GM12801 (cell line): ENCODE data around the gene SLC15A4.

Experiments
- TF ChIP-seq, protein P1 (sequence below): IDR thresholded peaks from one replicate; pipeline ENCODE4 v1.5.1; 2011; ENCODE audit warnings: control low read depth; ENCODE audit not compliant: insufficient read length; ENCODE audit errors: extremely low read depth

The SLC15A4 gene

DNA sequence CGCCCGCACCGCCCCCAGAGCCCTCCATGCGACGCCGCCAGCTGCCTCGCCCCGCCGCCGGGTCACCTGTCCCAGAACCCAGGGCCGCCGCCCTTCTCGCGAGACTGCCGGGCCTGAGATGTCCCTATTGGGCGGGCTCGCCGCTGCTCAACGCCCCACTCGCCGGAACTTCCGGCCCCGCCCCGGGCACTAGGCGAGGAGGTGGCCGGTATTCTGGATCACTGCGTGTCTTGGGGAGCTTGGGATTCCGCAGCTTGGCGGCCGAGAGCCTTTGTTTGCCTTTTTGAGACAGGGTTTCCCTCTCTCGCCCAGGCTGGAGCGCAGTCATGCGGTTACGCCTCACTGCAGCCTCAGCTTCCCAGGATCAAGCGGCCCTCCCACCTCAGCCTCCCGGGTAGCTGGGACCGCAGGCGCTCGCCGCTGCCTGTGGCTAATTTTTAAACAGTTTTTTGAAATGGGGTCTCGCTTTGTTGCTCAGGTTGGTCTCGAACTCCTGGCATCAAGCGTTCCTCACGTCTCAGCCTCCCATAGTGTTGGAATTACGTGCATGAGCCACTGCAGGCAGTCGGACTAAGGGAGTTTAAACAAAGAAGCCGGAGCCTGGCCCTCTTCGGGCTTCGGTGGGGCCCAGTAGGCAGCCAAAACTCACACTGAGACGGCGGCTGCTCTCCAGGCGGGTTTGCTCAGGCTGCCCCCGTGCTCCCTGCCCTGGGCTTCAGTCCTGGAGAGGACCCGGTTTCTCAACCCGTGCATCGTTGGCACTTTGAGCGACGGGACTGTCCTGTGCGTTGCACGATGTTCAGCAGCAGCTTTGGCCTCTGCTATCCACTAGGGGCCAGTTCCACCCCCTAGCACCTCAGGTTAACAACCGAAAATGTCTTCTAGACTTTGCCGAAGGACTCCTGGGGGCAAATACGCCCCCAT lies at the start of gene SLC15A4:
SLC15A4 (minus strand) TSS at position 43 of the 924 bp plus-strand sequence; CDS start at position 28, 15 bp downstream.
- TF ChIP-seq, protein P1, sequence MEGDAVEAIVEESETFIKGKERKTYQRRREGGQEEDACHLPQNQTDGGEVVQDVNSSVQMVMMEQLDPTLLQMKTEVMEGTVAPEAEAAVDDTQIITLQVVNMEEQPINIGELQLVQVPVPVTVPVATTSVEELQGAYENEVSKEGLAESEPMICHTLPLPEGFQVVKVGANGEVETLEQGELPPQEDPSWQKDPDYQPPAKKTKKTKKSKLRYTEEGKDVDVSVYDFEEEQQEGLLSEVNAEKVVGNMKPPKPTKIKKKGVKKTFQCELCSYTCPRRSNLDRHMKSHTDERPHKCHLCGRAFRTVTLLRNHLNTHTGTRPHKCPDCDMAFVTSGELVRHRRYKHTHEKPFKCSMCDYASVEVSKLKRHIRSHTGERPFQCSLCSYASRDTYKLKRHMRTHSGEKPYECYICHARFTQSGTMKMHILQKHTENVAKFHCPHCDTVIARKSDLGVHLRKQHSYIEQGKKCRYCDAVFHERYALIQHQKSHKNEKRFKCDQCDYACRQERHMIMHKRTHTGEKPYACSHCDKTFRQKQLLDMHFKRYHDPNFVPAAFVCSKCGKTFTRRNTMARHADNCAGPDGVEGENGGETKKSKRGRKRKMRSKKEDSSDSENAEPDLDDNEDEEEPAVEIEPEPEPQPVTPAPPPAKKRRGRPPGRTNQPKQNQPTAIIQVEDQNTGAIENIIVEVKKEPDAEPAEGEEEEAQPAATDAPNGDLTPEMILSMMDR: no peak

DNA sequence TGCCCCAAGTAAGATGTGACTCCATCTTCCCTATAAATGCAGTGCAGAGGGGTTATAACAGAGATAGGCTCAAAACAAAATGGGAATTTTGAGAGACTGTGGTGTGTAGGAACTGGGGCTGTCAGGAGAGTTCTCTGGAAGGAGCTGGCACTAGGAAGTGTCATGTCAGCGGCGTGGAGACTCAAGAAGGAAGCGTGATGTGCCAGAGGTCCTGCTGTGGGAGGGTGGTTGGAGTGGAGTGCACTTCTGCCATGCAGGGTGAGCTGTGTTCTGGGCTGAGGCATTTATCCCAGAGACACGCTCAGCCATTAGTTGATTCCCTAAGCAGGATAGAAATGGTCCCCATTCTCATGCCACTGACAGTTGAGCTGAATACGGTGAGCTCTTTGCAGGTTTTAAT lies 48.5 kb upstream of the SLC15A4 start:
- TF ChIP-seq, protein P1: no peak

DNA sequence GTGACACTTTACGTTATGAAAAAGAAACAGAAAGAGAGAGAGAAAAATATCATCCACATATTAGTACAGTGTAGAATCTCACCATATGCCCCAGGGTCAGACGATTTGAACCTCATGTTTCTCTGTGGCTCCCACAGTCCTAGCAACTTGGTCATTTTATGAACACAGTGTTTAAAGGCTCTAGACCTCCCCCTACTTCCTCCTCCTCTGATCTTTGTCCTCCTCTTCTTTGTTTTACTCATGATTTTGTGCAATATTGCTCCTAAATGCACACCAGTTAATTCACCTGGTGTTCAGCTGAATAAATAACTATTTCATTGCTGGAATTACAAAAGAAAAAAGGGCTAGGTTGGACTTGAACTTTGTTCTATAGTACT lies 47.7 kb upstream of the SLC15A4 start:
- TF ChIP-seq, protein P1: no peak

DNA sequence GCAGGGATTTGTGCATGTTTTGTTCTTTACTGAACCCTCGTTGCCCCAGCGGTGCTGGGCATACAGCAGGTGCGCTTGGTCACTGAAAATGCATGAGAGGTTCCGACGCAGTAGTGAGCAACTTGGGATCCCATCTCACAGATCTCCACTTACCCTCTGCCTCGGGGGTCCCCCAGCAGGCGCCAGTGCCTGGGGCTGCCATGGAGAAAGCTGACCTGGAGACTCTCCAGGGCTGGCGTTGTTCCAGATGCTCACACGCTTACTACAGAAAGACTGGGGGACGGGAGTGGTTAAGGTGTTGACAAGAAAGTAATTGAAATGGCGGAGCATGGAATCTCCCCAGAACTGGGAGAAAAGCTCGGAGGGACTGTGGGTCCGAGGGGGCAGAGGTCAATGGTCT lies 43.7 kb upstream of the SLC15A4 start:
- TF ChIP-seq, protein P1: no peak

DNA sequence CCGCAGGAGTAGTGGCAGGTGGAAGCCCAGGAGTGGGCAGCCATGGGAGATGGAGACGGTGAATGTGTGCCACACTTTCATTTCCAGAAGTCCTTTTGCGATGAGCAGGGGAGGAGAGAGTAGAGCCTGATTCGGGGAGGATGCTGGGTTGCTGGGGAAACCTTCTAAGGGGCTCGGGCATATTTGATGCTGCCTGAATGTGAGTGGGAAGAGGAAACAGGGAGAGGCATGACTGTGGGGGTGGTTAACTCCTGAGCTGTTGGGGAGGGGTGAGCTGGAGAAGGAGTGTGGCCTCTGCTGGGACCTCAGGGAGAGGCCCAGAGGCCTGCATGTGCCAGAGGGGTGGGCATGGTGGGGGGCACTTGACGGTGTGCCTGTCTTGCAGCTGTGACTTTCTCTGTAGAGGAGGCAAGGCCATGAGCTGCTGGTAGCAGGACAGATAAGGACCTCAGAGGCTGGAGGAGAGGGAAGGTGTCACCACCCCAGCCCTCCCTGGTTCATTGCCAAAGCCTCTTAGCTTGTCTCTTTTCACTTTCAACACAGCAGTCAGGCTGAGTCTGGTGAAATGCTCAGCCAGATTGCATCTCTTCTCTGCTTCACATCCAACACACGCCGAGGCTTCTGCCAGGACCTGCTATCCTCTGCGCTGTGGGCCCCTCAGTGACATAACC lies 40.9 kb upstream of the SLC15A4 start:
- TF ChIP-seq, protein P1: no peak

DNA sequence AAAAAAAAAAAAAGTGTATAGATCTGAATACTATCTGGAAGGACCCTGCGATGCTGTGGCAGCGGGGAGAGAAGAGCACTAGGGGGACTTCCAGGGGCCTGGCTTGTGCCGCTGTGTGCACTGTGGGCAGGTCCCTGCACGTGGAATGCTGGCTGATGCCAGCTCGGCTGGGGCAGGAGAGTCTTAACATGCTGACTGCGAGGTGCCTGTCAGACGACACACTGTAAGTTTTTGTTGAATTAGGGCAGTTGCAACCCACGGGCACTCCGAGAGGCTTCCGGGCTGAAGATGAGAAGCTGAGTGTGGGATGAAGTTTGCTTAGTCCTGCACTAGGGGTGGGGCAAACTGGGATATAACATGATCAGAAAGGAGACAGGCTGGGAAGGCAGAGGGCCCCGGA lies 40.2 kb upstream of the SLC15A4 start:
- TF ChIP-seq, protein P1: no peak

DNA sequence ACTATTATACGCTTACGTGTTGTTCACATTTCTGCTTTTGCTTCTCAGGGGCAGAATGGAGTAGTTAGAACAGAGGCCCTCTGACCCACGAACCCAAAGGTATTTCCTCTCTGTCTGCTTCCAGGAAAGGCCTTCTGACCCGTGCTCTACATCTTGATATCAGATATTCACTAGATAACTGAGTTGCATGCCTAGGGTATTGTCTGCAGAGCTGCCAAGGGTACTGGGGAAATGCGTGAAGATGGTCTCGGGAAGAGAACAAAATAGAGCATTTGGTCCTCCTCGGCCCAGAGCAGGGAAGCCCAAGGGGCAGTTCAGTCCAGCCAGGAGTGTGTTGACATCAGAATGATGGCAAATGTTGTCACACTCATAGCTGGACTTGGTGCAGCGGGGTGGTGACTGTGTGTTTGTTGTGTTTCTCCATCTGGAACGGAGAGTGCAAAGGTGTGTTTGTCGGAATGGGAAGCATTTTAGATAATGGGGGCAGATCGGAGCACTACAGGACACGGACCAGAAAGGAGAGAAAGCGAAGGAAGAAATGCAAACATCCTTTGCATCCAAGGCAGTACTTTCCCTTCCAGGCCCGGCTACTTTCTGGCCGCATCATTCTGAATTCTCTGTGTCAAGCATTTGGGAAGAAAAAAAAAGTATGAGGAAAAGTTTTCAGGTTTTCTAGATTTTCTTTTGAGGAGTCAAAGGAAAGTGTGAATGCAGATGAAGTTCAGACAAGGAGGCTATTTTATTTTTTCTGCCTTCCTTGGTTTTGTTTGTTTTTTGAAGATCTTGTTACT lies 37.7 kb upstream of the SLC15A4 start:
- TF ChIP-seq, protein P1: no peak
